COR-L47 (cell line): ENCODE data around the gene CNIH4.
"Not testable (repeated sequence)": the region's sequence is repeated elsewhere in the genome, so short reads cannot be mapped to it uniquely, and the experiment has no call there.

Experiments used
- DNase-seq: peaks from one replicate; lab custom pipeline; 2025; lab: John Stamatoyannopoulos, UW

Gene CNIH4

DNA sequence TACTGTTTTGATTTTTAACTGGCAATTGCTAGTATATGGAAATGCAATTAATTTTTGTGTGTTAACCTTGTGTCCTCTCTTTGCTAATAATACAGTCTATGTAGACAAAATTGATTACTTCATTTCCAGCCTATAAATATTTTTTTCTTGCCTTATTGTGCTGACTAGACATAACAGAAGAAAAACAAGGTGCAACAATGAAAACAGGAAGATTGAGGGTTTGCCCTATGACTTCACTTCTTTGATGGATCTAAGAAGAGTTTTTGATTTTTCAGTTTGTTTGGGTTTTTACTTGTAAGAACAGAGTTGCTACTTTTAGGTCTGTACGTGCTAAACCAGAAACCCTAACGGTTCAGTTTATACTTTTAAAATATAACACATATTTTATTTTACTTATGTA lies 8.5 kb upstream of the CNIH4 start:
- no peak for DNase-seq

DNA sequence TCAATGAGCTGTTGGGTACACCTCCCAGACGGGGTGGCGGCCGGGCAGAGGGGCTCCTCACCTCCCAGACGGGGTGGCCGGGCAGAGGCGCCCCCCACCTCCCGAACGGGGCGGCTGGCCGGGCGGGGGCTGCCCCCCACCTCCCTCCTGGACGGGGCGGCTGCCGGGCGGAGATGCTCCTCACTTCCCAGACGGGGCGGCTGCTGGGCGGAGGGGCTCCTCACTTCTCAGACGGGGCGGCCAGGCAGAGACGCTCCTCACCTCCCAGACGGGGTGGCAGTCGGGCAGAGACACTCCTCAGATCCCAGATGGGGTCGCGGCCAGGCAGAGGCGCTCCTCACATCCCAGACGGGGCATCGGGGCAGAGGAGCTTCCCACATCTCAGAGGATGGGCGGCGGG lies 7.0 kb upstream of the CNIH4 start:
- not testable (repeated sequence) for DNase-seq

DNA sequence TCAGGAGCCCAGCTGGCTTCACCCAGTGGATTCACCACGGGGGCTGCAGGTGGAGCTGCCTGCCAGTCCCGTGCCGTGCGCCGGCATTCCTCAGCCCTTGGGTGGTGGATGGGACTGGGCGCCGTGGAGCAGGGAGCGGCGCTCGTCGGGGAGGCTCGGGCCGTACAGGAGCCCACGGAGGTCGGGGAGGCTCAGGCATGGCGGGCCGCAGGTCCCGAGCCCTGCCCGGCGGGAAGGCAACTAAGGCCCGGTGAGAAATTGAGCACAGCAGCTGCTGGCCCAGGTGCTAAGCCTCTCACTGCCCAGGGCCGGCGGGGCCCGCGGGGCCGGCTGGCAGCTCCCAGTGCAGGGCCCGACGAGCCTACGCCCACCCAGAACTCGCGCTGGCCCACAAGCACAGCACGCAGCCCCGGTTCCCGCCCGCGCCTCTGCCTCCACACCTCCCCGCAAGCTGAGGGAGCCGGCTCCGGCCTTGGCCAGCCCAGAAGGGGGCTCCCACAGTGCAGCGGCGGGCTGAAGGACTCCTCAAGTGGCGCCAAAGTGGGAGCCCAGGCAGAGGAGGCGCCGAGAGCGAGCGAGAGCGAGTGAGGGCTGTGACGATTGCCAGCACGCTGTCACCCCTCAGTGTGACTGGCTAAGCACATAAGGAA lies 4.1 kb upstream of the CNIH4 start:
- not testable (repeated sequence) for DNase-seq

DNA sequence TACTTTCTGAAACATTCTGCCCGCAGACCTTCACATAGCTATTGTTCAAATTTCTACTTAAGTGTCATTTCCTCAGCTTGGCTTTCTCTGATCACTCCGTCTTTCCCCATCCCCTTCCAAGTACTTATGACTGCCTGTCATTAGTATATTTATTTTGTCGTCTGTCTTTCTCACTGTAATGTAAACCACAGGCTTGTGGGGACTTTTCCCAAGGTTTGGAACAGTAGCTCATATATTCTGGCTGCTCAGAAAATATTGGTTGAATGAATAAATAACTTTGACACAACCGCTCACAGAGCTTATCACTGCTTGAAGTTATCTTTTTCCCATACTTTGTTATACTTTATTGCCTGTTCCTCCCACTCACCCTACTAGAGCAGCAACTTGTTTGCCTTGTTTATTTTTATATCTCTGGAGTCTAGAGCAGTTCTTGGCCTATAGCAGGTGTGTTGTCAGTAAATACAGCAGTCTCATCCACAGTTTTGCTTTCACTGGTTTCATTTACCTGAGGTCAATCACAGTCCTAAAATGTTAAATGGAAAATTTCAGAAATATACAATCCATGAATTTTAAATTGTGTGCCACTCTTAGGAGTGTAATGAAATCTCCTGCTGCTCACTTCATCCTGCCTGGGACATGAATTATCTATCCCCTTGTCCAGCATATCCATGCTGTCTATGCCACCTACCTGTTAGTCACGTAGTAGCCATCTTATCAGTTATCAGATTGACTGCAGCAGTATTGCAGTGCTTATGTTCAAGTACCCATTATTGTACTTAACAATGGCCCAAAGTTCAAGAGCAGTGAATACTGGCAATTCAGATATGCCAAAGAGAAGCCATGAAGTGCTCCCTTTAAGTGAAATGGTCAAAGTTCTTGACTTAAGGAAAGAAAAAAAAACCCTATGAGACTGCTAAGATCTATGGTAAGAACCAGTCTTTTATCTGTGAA lies 2.4 kb upstream of the CNIH4 start:
- no peak for DNase-seq

DNA sequence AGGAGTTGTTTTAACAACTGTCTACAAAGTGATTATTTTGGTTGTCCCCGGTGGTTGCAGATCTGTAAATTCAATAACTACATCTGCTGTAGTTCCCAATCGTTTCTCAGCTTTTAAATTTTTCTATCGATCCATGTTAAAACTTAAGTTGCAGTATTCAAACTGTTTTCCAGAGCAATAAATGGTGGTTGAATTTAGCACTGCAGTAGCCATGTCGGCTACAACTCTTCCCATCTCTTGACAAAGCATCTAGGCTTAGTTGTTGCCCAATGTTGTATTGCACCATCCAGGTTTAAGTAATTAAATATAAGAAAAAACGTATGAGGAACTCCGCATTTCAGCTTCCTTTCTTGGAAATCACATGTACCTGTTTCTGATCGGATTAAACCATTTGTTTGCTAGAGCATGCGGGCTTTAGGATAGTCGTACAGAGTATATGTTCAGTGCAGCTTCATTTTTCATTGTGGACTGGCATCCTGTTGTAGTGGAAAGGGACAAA lies 996 bp downstream of the CNIH4 start:
- DNase-seq, result no peak

DNA sequence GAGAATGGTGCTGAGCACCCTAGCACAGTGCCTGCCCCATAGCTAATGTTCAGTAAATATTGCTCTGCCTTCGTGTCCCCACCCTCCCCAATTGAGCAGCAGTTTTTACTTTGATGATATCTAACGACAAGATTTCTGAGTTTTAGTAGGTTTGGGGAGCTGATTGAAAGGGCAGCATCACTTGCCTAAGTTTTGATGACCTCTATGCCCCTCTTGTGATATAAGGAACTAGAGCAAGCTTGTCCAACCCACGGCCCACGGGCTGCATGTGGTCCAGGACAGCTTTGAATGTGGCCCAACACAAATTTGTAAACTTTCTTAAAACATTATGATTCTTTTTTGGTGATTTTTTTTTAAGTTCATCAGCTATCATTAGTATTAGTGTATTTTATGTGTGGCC lies 1.6 kb downstream of the CNIH4 start:
- no peak for DNase-seq

DNA sequence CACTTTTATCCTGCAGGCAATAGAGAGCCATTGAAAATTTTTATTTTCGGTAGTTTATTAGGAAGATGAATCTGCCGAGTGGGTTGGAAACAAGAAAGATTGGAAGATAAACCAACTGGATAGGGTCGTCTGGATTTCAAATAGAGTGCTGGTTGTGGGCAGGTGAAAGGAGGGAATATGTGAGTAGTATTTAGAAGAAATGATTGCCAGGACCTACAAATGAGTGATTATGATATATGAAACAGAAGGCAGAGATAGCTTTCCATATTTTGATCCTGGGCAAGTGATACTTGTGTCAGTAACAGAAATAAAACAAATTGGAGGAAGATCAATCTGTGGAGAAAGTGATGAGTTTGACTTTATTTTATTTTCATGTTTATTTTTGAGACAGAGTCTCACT lies 2.5 kb downstream of the CNIH4 start:
- no peak for DNase-seq

DNA sequence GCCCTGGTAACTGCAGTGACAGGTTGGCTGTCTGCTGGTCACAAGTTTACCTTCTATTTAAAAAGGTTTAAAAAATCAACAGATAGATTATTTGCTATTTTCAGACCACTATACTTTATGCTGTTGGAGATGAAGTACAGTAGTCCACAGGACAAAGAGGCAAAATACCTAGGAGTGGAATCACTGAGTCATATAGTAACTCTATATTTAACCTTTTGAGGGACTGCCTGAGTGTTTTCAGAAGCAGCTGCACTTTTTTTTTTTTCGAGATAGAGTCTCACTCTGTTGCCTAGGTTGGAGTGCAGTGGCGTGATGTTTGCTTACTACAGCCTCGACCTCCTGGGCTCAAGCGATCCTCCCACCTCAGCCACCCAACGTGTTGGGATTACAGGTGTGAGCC lies 11.7 kb downstream of the CNIH4 start:
- no peak for DNase-seq

DNA sequence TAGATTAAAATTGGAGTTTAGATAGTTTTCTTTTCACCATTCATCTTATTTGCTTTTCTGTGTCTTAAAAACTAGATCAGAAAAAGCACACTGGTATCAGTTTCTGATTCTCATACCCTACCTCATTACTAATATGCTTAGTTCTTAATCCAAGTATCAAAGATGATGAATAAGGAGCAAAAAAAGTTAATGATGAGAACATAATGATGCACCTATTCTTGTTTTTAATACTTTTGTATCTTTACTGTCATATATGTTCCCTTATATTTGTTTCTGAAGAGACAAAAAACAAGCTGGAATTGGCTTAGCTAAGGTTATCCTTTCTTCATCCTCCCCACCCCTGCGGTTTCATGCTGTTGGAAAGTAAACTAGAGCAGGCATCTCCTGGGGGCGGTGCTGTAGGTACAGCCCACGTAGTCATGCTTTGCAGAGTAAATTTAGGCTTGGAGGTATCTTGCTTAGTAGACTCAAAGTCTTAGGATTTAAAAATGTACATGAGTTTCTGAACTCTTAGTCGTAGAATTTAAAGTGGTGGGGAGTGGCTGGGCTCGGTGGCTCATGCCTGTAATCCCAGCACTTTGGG lies 16.4 kb downstream of the CNIH4 start:
- DNase-seq, result no peak

DNA sequence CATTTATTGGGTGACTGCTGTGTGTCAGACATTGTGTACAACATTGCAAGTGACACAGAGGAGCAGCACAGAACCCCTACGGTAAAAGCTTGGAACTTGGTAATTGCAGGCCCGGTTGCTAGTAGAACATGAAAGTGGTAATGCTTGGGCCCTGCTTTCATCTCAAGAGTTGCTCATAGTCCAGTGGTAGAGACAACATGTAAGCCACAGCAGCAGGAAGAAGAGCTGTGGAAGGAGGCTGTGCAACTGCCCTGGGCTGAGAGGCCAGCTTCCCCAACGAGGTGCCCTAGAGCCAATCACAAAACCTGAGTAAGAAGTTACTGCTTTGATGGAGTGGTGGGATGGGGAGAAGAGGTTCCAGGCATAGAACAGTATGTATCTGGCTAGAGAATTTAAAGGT lies 18.4 kb downstream of the CNIH4 start:
- no peak for DNase-seq

DNA sequence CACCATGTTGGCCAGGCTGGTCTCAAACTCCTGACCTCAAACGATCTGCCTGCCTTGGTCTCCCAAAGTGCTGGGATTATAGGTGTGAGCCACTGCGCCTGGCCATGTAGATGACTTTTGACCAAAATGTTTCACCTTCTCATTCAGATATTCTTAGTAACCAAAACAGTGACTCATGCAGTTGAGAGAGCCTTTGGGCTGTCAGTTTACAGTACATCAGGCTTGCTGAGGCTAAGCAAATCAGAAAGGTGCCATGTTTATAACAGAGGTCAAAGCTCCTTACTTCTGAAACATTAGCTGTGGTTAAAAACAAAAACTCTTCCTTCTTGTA lies 21.0 kb downstream of the CNIH4 start:
- no peak for DNase-seq

DNA sequence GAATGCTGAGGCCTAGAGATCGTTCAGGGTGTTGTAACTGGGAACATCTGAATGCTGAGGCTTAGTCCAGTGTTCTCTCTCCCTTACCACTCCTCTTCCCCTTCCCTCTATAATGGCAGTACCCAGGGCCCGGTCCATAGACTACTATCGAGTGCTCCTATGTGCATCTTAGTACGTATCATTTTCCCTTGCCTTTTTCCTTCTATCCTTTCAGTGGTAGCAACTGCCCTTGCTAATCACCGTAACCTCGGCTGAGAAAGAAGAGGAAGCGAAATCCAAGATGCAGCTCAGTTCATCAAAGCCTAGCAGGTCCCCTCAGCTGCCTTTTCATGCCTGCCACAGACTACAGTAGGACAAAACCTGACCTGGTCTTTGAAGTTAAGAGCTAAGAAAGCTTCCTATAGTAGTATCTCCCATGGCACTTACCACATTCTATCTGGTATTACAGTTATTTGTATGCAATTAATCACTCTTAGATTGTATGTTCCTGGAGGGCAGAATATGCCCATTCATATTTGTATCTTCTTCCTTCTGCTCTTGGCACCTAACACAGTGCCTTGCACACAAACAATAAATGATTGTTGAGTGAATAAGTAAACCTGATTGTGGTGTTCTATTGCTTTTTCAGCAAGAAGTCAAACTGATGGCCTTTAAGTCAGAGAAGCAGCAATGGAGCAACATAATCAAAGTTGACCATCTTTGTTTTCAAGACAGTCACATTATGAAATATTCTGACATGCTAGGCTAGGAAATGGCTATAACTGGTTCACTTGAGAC lies 22.4 kb downstream of the CNIH4 start:
- no peak for DNase-seq

DNA sequence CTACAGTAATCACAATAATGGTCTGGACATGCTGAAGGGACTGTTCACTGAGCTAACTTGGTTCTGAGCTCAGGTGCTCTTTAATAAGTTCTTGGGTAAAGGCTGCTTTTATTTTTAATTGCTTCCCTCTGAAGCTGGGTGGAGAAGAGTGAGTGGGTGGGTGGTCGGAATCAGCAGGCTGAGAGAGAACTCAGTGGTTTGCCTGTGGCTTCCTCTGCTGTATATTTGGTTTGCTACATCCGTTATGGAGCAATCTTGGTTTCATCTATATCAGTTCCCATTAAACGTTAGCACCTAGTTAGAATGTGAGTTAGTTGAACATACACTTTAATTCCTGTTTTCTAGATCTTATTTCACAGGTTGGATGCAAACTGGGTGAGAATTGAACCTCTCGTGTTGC lies 23.3 kb downstream of the CNIH4 start:
- DNase-seq, result no peak

DNA sequence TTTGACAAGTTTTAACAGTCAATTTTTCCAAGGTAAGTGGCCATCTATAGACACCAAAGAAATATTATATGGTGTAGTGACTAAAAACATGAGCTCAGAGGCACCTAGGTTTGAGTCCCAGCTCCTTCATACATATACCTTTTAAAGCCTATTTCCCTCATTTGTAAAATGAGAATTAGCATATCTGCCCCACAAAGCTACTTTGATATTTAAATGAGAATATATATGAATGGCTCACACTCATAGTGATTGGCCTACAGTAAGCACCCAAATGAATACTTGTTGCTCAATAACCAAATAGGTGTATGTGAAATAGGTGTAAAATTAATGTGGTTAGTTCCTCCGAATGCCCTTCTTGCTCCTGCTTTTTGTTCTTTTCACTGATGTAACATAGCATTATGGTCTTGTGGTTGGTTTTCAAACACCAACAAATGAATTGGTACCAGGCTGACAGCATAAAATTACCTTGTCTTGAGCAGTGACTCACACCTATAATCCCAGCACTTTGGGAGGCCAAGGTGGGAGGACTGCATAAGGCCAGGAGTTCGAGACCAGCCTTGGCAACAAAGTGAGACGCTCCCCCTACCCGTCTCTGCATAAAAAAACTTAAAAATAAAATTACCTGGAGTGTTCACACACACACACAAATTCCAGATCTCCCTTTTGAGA lies 25.3 kb downstream of the CNIH4 start:
- DNase-seq, result no peak

DNA sequence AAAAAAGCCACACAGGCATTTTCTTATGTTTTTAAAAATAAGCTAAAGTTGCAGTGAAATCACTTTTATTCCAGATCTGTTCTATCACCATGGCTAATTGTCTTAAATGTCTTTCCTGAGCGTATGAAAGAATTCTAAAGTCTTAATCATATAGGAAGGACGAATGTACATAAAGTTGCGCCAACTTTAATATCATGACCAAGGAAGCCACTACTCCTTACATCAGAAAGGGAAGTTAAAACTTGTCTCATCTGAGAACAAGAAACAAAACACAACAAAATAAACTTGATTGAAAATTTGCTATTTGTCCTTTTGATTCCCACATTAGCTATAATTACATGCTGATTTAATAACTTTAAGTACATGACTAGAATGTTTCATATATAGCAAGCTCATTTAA lies 26.5 kb downstream of the CNIH4 start:
- DNase-seq, result no peak

DNA sequence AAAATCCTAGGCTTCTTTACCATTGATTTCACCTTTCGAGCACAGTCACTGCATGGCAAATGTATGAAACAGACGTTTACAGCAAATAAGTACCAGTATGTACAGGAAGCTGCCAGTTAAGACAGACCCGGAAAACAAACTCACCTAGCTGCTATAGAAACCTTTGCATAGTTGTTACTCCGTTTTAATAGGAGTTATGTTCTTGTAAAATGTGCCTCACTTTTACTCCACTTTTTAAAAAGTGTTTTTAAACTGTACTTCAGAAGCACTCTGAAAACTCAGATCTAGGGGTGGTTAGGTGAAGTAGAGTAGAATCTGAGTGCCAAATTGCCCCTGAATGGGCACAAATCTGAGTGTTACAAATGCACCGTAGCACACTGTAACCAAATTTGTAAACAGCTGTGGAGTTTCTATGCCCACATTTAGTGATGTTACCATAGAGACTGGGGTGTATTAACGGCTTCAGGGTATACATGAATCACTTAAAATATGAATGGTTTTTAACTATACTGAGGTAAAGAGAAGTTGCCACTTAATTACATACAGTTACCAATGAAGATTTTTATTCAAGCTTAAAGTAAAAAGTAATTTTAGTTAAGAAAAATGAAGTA lies 30.7 kb downstream of the CNIH4 start:
- DNase-seq, result no peak

DNA sequence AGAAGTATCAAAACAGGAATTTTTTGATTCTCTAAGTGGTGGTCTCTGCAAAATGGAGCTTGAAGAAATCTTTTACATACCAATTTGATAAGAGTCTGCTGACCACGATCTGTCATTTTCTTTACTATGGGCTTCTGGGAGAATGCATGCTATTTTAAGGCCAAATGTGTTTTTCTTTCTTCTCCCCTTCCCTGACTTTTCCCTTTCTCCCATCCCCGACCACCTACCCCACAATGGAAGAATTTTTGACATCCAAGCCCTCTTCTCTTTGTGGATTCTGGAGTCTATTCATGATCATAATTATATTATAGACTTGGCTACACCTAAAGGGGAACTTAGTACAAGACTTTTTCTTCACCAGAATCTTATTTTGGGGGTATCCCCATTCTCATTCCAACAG lies 31.3 kb downstream of the CNIH4 start:
- no peak for DNase-seq

DNA sequence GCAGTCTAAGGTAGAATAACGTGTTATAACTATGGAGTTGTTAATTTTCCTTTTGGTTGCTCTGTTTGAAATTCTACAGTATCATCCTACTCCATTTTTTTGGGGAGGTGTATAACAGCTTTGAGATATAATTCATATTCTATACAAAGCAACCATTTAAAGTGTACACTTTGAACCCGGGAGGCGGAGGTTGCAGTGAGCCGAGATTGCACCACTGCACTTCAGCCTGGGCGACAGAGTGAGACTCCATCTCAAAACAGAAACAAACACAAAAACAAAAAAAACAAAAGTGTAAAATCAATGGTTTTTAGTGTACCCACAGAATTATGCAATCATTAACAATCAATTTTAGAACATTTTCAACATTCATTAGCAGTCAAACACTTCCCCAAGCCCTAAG lies 33.8 kb downstream of the CNIH4 start:
- no peak for DNase-seq

DNA sequence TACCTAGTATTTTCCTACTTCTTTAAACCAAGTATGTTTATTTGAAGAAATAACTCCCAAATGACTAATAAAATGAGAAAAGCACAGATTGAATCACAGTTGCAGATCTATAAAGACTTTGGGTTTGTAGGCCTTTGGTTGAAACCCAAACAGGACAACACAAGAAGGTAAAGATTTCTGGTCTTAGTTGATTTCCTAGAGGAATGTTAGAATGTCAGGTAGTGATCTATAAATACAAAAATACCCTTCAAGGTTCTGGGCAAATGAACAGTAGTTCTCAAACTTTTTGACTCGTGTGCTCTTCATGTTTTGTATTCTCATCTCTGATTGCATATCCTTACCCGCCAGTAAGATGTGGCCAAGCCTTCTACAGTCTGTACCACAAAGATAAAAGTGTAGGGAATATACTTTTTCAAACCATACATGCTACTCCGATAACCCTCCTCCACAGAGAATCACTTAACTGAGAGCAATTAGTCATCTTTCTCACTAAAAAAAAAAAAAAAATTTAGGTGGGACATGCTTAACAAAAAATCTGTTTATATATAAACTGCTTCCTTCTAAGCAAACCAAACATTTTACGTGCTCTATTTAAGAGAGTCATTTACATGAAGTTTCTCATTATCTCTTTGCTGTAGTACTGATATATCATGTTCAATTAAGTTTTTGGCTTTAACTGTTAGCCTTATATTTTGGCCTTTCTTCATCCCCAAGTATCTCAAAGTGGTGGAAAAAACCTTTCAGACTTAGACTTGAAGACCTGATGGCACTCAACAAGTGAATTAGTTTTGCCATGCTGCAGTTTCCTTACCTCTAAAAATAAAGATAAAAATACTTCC lies 36.0 kb downstream of the CNIH4 start:
- no peak for DNase-seq

DNA sequence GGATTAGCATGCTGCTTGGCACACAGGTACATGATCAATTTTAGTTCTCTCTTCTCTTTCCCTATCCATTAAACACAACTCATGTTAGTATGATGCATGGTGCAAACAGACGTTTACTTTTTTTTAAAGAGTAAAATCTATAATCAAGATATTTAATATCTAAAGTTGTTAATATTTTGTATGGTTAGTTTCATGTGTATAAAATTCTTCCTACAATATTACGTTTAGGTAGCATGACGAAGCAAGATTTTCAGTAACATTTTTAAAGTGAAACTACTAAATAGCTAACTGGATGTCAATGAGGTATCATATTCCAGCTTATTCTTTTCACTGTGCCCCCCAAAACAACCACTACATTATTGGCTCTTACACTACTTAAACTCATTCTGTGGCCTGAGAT lies 36.6 kb downstream of the CNIH4 start:
- DNase-seq, result no peak
